A673 (cell line): ENCODE measurements around the gene PSMD10. TPM values are rescaled to one million over a fixed set of nuclear protein-coding genes. Genes with fewer than 3 reads are reported as not detected.

Experiments used
- BruUV-seq: library from RNA; stranded (reverse); fragments of 400-500 nt; replicated peaks from 2 replicates; lab custom pipeline; 2021; lab: Mats Ljungman, UMichigan
- CTCF ChIA-PET: fragments of 300-600 bp; sonication (Branson Sonifier 250); formaldehyde crosslinking; loops from one replicate; lab custom pipeline; 2022; ENCODE audit warnings: antibody characterized with exemption; lab: Charles Lee
- POLR2A ChIA-PET: fragments of 300-600 bp; sonication (Branson Sonifier 250); formaldehyde crosslinking; loops from one replicate; lab custom pipeline; 2022; ENCODE audit warnings: antibody characterized with exemption; ENCODE audit not compliant: low non-redundant PET; lab: Charles Lee
- DNase-seq: peaks from one replicate; pipeline ENCODE4 v3.0.0-alpha.2; 2015; ENCODE audit warnings: low spot score
- H3K27ac ChIP-seq: fragments of 200-600 bp; sonication (generic); 2 replicates; pipeline ENCODE4 v1.5.1; 2016; ENCODE audit warnings: mixed run types, low read depth, mild to moderate bottlenecking, mixed read lengths, antibody characterized with exemption, low read length; ENCODE audit not compliant: poor library complexity, severe bottlenecking
- H3K27me3 ChIP-seq: fragments of 200-600 bp; sonication (generic); replicated peaks from 2 replicates; pipeline ENCODE4 v1.6.1; 2017; ENCODE audit warnings: mixed run types, low read depth, mild to moderate bottlenecking, mixed read lengths, antibody characterized with exemption, low read length; ENCODE audit not compliant: insufficient read depth, poor library complexity
- H3K36me3 ChIP-seq: fragments of 200-600 bp; sonication (generic); 2 replicates; pipeline ENCODE4 v1.6.1; 2016; ENCODE audit warnings: mixed run types, mild to moderate bottlenecking, mixed read lengths, antibody characterized with exemption, low read length; ENCODE audit not compliant: insufficient read depth, poor library complexity, severe bottlenecking
- H3K4me1 ChIP-seq: fragments of 200-600 bp; sonication (generic); 2 replicates; pipeline ENCODE4 v1.6.1; 2017; ENCODE audit warnings: mixed run types, mild to moderate bottlenecking, mixed read lengths, antibody characterized with exemption, low read length; ENCODE audit not compliant: insufficient read depth, poor library complexity, severe bottlenecking
- H3K4me3 ChIP-seq: fragments of 200-600 bp; sonication (generic); 2 replicates; pipeline ENCODE4 v1.5.1; 2016; ENCODE audit warnings: low read depth, mixed run types, mild to moderate bottlenecking, mixed read lengths, low read length; ENCODE audit not compliant: poor library complexity, severe bottlenecking
- H3K9me3 ChIP-seq: fragments of 200-600 bp; sonication (generic); 2 replicates; pipeline ENCODE4 v1.6.1; 2016; ENCODE audit warnings: mixed run types, low read depth, mild to moderate bottlenecking, mixed read lengths, antibody characterized with exemption, low read length; ENCODE audit not compliant: poor library complexity, severe bottlenecking
- EZH2 ChIP-seq: fragments of 200-600 bp; sonication (generic); IDR thresholded peaks from 2 replicates; pipeline ENCODE4 v1.6.1; 2017; ENCODE audit warnings: borderline replicate concordance, low read depth, mild to moderate bottlenecking, mixed read lengths, antibody characterized with exemption, low read length; ENCODE audit not compliant: poor library complexity, severe bottlenecking
- intact Hi-C: fragments of 100-400 bp; cut with micrococcal nuclease; formaldehyde crosslinking; loops from one replicate; pipeline ENCODE4 v1.10.0; 2022; ENCODE audit not compliant: unreplicated experiment
- total RNA-seq: library from RNA; stranded (reverse); gene quantifications from 2 replicates; pipeline ENCODE4 v1.2.3, GENCODE V29; 2021
- TF ChIP-seq, protein P1 (sequence below): fragments of 300-800, 200-600 bp; sonication (generic); conservative IDR thresholded peaks from 2 replicates; pipeline ENCODE4 v1.5.1; 2017; ENCODE audit warnings: low read depth, mild to moderate bottlenecking, antibody characterized with exemption, low read length, moderate library complexity, mixed read lengths

The PSMD10 gene
- total RNA-seq, 1 experiment from 2014 or later = 49.6 TPM

DNA sequence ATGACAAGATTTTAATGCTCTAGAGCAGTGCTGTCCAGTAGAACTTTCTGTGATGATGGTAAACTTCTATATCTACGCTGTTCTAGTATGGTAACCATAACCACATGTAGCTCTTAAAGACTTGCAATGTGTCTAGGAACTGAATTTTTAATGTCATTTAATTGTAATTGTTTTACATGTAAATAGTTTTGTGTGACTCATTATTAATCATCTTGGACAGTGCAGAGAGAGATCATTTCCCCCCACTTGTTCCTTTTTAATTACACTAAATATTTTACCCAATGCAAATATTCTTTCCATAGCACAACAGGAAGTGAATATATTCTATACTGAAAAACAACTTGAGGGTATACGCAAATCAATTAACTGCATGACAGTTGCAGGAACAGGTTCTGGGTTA, 6.0 kb upstream of the PSMD10 start:
- H3K4me1 ChIP-seq = no peaks in the 10 kb centered on the region
- H3K36me3 ChIP-seq = no peaks in the 10 kb centered on the region
- intact Hi-C loops = no loop called here
- TF ChIP-seq, protein P1, sequence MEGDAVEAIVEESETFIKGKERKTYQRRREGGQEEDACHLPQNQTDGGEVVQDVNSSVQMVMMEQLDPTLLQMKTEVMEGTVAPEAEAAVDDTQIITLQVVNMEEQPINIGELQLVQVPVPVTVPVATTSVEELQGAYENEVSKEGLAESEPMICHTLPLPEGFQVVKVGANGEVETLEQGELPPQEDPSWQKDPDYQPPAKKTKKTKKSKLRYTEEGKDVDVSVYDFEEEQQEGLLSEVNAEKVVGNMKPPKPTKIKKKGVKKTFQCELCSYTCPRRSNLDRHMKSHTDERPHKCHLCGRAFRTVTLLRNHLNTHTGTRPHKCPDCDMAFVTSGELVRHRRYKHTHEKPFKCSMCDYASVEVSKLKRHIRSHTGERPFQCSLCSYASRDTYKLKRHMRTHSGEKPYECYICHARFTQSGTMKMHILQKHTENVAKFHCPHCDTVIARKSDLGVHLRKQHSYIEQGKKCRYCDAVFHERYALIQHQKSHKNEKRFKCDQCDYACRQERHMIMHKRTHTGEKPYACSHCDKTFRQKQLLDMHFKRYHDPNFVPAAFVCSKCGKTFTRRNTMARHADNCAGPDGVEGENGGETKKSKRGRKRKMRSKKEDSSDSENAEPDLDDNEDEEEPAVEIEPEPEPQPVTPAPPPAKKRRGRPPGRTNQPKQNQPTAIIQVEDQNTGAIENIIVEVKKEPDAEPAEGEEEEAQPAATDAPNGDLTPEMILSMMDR = no peak
- TF ChIP-seq EZH2 = no peak
- POLR2A ChIA-PET = no interaction called here
- no peak overlapping the region for H3K4me3 ChIP-seq
- CTCF ChIA-PET = no interaction called here
- H3K27me3 ChIP-seq = no peaks in the 10 kb centered on the region
- no peak for DNase-seq
- no TSS peak for BruUV-seq
- no peak overlapping the region for H3K27ac ChIP-seq
- no peaks in the 10 kb centered on the region for H3K9me3 ChIP-seq

DNA sequence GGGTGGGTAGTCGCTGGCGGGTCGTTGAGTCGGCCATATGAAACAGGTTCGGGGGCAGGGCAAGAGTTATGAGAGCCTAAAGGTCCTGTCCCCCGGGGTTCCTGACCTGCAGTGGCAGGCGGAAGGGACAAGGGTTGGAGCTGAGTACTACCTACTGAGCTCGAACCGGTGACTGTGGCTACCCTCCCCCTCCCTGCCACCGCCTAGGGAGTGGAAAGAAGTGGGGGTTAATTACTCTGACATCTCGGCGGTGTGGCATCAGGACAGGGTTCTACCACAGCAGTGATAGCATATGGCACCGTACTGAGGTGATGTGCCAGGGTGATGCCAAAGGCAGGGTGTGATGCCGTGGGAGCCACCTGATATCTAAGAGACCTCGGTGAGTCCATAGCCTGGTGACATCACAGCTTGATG, 543 bp upstream of the PSMD10 start:
- POLR2A ChIA-PET = interaction anchor here (0.6 kb wide), 1 partner anchor 1225 kb away, joined by 3 read pairs; no protein-coding TSS in a partner anchor
- peak overlapping the region; percentile 64 for H3K4me3 ChIP-seq
- no peaks in the 10 kb centered on the region for H3K4me1 ChIP-seq
- peaks cover 5% of the 10 kb centered on the region for H3K36me3 ChIP-seq
- intact Hi-C loops = no loop called here
- CTCF ChIA-PET = no interaction called here
- TF ChIP-seq EZH2 = no peak
- TF ChIP-seq, protein P1 = no peak
- no TSS peak for BruUV-seq
- peak; percentile 1 for DNase-seq
- H3K9me3 ChIP-seq = no peaks in the 10 kb centered on the region
- no peak overlapping the region for H3K27ac ChIP-seq
- H3K27me3 ChIP-seq = no peaks in the 10 kb centered on the region

DNA sequence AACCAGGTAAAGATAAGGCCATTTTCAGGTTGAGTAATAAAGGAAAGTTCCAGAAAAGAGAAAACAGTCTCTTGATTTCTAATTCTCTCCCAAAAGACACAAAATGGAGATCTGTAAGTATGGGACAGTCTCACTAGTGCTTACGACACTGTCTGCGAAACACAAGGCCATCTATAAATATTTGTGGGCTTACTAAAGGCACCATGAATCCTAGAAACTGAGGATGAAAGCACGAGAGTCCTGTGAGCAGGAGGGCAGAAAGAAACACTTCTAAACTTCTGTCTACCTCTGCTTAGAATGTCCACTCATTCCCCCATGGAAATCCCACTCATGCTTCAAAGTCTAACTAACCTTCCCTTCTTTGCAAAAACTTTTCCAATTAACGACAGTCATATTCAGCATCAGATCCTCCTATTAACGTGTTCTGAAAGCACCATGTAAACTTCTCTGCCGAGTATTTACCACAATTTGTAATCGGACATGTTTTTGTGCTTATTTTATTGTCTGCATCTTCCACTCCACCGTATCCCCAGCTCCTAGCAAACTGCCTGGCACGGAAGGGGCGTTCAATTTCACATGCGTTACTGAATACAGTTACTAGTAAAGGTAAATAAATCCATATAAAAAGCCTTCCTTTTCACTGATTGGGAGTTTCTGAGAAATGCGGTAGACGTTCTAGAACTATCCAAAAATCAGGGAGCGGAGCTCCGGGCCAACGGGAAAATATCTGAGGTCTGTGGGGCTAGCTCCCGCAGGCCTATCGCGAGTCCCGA, 665 bp downstream of the PSMD10 start:
- TF ChIP-seq, protein P1 = no peak
- TF ChIP-seq EZH2 = no peak
- POLR2A ChIA-PET = no interaction called here
- H3K27ac ChIP-seq = peak overlapping the region; percentile 75
- peaks cover 8% of the 10 kb centered on the region for H3K36me3 ChIP-seq
- H3K27me3 ChIP-seq = no peaks in the 10 kb centered on the region
- no peaks in the 10 kb centered on the region for H3K4me1 ChIP-seq
- DNase-seq = peak; percentile 3
- BruUV-seq = TSS peak; percentile 77
- intact Hi-C loops = no loop called here
- peak overlapping the region; percentile 64 for H3K4me3 ChIP-seq
- CTCF ChIA-PET = no interaction called here
- H3K9me3 ChIP-seq = no peaks in the 10 kb centered on the region
